Neutrophil (primary cell): ENCODE measurements around the gene GFOD2.

ENCODE experiments used
- H3K27ac ChIP-seq: fragments of 200-600 bp; sonication (generic); 2 replicates; pipeline ENCODE4 v1.5.1; 2016; ENCODE audit warnings: mild to moderate bottlenecking, moderate library complexity
- H3K27me3 ChIP-seq: fragments of 200-600 bp; sonication (generic); 2 replicates; pipeline ENCODE4 v1.6.0; 2016; ENCODE audit warnings: mild to moderate bottlenecking
- H3K36me3 ChIP-seq: fragments of 200-600 bp; sonication (generic); 2 replicates; pipeline ENCODE4 v1.5.1; 2017
- H3K4me1 ChIP-seq, 2 experiments: fragments of 200-600 bp in 1 of 2; sonication (generic) in 1 of 2; 1 replicate in 1 of 2; 2 replicates in 1 of 2; pipeline versions ENCODE4 v1.5.1 to v1.6.1; 2013 to 2016; ENCODE audit warnings: low read depth in 1 of 2, low read length in 1 of 2, mild to moderate bottlenecking in 1 of 2, moderate library complexity in 1 of 2; ENCODE audit not compliant: control insufficient read depth in 1 of 2, insufficient read depth in 1 of 2
- H3K4me3 ChIP-seq, 2 experiments: fragments of 200-600 bp in 1 of 2; sonication (generic) in 1 of 2; 1 replicate in 1 of 2; 2 replicates in 1 of 2; pipeline ENCODE4 v1.5.1; 2013 to 2016; ENCODE audit warnings: low read depth in 1 of 2, low read length in 1 of 2, mild to moderate bottlenecking in 1 of 2, moderate library complexity in 1 of 2
- H3K9me3 ChIP-seq: fragments of 200-600 bp; sonication (generic); 2 replicates; pipeline ENCODE4 v1.5.1; 2016
- CTCF ChIP-seq: fragments of 200-600 bp; sonication (generic); IDR thresholded peaks from 2 replicates; pipeline ENCODE4 v1.5.1; 2016; ENCODE audit warnings: antibody characterized with exemption

Gene GFOD2

GRCh38 chr16:67675579-67675935 is 43.6 kb downstream of the GFOD2 start:
- H3K4me1 ChIP-seq = peaks cover 30 to 31% of the 10 kb centered on the region in 2 experiments
- TF ChIP-seq CTCF = no peak

DNA sequence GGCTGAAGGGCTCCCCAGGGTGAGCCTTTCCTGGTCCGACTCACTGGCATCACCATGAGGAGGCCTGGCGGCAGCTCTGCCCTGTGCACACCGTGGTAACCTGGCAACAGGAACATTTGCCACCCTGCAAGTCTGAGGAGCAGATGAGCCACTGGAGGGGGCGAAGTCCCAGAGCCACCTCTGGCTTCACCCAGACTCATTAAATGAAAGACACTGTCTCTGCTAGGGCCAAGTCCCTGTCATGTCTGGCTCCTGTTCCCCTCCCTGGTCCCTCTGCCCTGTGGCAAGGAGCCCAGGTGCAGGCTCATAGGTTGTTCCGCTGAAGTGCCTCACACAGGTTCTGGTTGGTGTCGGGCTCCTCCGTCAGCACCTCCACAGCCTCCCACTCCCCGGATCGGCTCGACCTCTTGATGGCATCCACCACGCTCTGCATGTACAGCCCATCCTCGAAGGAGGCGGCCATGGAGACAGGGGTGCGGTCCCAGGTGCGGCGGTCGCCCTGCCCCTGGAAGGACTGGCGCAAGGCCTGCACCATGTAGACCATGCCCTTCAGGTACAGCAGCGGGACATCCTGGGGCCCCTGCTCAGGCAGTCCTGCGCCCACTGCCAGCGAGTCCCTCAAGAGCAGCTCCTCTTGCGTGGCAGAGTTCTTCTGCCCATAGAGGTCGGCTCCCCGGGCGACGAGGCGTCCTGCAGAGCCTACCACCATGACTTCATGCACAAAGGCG is 44.1 kb downstream of the GFOD2 start:
- Histone ChIP-seq H3K9me3 (no peaks in the 10 kb centered on the region), H3K4me1 (peaks cover 30 to 31% of the 10 kb centered on the region in 2 experiments), H3K36me3 (peaks cover 21% of the 10 kb centered on the region), H3K27ac (peak overlapping the region; percentile 93), H3K27me3 (no peaks in the 10 kb centered on the region), H3K4me3 (no peak overlapping the region)
- TF ChIP-seq CTCF = no peak

More at GRCh38 chr16:67675579-67675935, 43.6 kb downstream of the GFOD2 start:
- Histone ChIP-seq H3K27ac (no peak overlapping the region), H3K9me3 (no peaks in the 10 kb centered on the region), H3K27me3 (no peaks in the 10 kb centered on the region), H3K36me3 (peaks cover 26% of the 10 kb centered on the region), H3K4me3 (no peak overlapping the region)

- peak overlapping the region; percentile 2 to 45 for H3K4me3 ChIP-seq
- no peaks in the 10 kb centered on the region for H3K9me3 ChIP-seq
- H3K4me1 ChIP-seq = peaks cover 38 to 40% of the 10 kb centered on the region in 2 experiments
- peak overlapping the region; percentile 93 for H3K27ac ChIP-seq
- H3K36me3 ChIP-seq = peaks cover 19% of the 10 kb centered on the region
- no peak for TF ChIP-seq CTCF
- no peaks in the 10 kb centered on the region for H3K27me3 ChIP-seq
Observed at GRCh38 chr16:67673712-67674580, 45.2 kb downstream of the GFOD2 start.

GRCh38 chr16:67672739-67673662 is 46.1 kb downstream of the GFOD2 start:
- Histone ChIP-seq H3K4me3 (peak overlapping the region; percentile 2 to 45), H3K36me3 (peaks cover 19% of the 10 kb centered on the region), H3K27ac (peak overlapping the region; percentile 93), H3K9me3 (no peaks in the 10 kb centered on the region), H3K27me3 (no peaks in the 10 kb centered on the region), H3K4me1 (peaks cover 46 to 49% of the 10 kb centered on the region in 2 experiments)
- peak; percentile 86 for TF ChIP-seq CTCF

- TF ChIP-seq CTCF = no peak
Observed at GRCh38 chr16:67672306-67672705, 46.8 kb downstream of the GFOD2 start.

More at GRCh38 chr16:67672306-67672705, 46.8 kb downstream of the GFOD2 start:
- H3K9me3 ChIP-seq = no peaks in the 10 kb centered on the region
- no peaks in the 10 kb centered on the region for H3K27me3 ChIP-seq
- peak overlapping the region; percentile 93 for H3K27ac ChIP-seq
- H3K36me3 ChIP-seq = peaks cover 13% of the 10 kb centered on the region
- H3K4me3 ChIP-seq = no peak overlapping the region
- H3K4me1 ChIP-seq = peaks cover 52 to 56% of the 10 kb centered on the region in 2 experiments
